ENCODE data around the gene ASS1. TPM values are rescaled to one million over a fixed set of nuclear protein-coding genes. Genes with fewer than 3 reads are reported as not detected.

Gene ASS1
- total RNA-seq, 1 experiment from 2014 or later, result 25.2 TPM

DNA sequence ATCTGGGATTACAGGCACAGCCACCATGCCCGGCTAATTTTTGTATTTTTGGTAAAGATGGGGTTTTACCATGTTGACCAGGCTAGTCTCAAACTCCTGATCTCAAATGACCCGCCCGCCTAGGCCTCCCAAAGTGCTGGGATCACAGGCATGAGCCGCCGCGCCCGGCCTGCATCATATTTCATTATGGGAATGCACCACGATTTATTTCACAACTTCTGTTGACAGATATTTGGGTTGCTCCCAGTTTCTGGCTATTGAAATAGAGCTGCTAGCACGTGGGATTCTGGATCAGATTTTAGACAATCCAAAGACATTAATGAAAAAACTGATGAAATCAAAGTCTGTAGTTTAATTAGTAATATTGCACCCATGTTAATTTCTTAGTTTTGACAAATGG, 86.2 kb downstream of the ASS1 start:
- Histone ChIP-seq H3K4me3 (no peak overlapping the region), H3K27me3 (replicated peaks) (peaks cover 11% of the 10 kb centered on the region), H3K9me3 (replicated peaks) (no peaks in the 10 kb centered on the region), H3K4me1 (replicated peaks) (no peaks in the 10 kb centered on the region), H3K27ac (no peak overlapping the region), H3K36me3 (no peaks in the 10 kb centered on the region)
- DNase-seq (ENCODE audit: low read depth in 1 of 2, low spot score in 2 of 2), result no peak

DNA sequence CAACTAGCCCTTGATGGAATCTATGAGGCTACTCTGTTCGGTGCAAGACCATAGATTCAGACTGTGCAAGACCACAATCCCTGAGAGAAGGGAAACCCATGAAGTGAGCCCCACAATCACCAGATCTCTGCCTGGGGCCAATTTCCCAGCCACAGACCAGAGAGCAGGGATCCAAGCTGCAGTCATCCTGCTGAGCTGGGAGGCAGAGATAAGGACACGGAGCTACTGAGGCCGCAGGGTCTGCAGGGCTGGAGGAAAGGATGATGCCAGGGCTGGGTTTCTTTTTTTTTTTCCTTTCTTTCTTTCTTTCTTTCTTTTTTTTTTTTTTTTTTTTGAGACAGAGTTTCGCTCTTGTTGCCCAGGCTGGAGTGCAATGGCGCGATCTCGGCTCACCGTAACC, 86.9 kb downstream of the ASS1 start:
- H3K4me1 ChIP-seq (replicated peaks), result no peaks in the 10 kb centered on the region
- H3K9me3 ChIP-seq (replicated peaks), result no peaks in the 10 kb centered on the region
- no peak for DNase-seq (ENCODE audit: low read depth in 1 of 2, low spot score in 2 of 2)
- H3K27ac ChIP-seq, result no peak overlapping the region
- H3K36me3 ChIP-seq, result no peaks in the 10 kb centered on the region
- H3K4me3 ChIP-seq, result no peak overlapping the region
- H3K27me3 ChIP-seq (replicated peaks), result peaks cover 13% of the 10 kb centered on the region

DNA sequence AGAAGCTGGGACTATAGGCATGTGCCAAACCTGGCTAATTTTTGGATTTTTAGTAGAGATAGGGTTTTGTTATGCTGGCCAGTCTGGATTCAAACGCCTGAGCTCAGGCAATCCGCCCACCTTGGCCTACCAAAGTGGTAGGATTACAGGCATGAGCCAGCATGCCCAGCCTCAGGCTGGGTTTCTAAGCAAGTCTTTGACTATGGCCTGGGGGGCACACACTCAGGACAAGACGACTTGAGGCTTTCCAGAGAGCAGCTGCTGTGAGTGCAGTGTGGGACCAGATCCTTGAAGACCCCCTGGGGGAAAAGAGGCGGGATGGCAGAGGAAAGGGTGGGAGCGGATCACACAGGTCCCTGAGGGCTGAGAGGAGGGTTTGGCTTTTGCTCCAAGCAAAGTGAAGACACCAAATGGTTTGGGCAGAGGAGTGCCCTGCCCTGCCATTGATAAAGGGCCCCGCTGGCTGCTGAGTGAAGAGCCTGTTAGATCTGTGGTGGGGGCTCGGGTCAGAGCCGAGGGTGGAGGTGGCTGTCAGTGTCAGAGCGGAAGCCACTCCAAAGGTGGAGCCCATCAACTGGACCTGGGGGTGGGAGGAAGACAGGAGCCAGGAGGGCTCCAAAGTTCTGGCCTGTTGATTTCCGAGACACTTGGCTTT, 87.8 kb downstream of the ASS1 start:
- H3K4me1 ChIP-seq (replicated peaks), result no peaks in the 10 kb centered on the region
- DNase-seq (ENCODE audit: low read depth in 1 of 2, low spot score in 2 of 2), result no peak
- no peak overlapping the region for H3K27ac ChIP-seq
- H3K27me3 ChIP-seq (replicated peaks), result peaks cover 19% of the 10 kb centered on the region
- H3K36me3 ChIP-seq, result no peaks in the 10 kb centered on the region
- no peaks in the 10 kb centered on the region for H3K9me3 ChIP-seq (replicated peaks)
- no peak overlapping the region for H3K4me3 ChIP-seq

DNA sequence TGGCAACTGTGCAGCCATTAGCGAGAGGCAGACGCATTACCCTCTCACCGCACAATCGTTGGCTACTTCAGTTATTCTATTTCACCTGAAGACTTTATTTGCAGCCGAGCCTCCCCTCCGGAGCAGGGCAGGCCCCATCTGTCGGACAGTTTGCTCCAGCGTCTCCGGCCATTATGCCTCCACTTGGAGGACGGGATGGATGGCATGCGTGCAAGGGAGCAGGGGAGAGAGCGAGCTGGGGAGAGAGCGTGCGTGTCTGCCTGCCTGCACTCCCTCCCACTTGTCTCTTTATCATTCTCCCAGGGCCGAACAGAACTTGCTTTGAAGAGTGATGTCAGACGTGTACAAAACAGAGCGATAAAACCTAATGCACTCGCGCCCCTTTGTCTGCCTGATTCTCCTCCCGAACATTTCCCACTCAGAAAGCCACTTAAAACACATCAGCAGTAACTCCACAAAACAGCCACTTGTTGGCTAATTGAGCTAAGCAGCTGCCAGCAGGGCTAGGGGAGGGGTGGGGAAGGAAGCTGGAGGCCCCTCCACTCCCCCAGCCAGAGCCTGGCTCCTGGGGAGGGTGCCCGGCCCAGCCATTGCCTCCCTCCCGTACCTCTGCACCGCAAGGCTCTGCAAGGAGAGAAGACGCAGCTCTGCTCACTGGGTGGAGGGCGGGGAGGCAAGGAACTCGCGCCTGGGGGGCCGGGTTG, 91.2 kb downstream of the ASS1 start:
- no peak overlapping the region for H3K4me3 ChIP-seq
- no peak overlapping the region for H3K27ac ChIP-seq
- H3K27me3 ChIP-seq (replicated peaks), result peaks cover 30% of the 10 kb centered on the region
- no peak for DNase-seq (ENCODE audit: low read depth in 1 of 2, low spot score in 2 of 2)
- H3K4me1 ChIP-seq (replicated peaks), result no peaks in the 10 kb centered on the region
- H3K9me3 ChIP-seq (replicated peaks), result no peaks in the 10 kb centered on the region
- H3K36me3 ChIP-seq, result no peaks in the 10 kb centered on the region

DNA sequence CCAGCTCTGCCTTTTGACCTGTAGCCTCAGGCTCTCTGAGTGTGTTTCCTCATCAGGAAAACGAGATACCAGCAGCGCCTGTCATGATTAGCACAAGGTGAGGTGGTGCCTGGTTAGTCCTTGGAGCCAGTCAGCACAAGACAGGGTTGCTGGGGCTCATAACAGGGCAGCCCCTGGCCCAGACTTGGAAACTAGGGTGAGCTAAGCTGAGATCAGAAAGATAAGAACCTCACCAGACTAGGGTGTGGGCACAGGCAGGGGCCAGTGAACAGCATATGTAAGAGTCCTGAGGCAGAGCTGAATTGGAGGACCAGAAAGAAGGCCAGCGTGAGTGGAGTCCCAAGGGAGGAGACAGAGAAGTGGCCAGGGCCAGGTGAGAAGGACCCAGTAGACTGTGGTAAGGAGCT, 91.9 kb downstream of the ASS1 start:
- no peaks in the 10 kb centered on the region for H3K9me3 ChIP-seq (replicated peaks)
- H3K27me3 ChIP-seq (replicated peaks), result peaks cover 26% of the 10 kb centered on the region
- DNase-seq (ENCODE audit: low read depth in 1 of 2, low spot score in 2 of 2), result no peak
- no peak overlapping the region for H3K4me3 ChIP-seq
- H3K27ac ChIP-seq, result no peak overlapping the region
- no peaks in the 10 kb centered on the region for H3K4me1 ChIP-seq (replicated peaks)
- no peaks in the 10 kb centered on the region for H3K36me3 ChIP-seq

DNA sequence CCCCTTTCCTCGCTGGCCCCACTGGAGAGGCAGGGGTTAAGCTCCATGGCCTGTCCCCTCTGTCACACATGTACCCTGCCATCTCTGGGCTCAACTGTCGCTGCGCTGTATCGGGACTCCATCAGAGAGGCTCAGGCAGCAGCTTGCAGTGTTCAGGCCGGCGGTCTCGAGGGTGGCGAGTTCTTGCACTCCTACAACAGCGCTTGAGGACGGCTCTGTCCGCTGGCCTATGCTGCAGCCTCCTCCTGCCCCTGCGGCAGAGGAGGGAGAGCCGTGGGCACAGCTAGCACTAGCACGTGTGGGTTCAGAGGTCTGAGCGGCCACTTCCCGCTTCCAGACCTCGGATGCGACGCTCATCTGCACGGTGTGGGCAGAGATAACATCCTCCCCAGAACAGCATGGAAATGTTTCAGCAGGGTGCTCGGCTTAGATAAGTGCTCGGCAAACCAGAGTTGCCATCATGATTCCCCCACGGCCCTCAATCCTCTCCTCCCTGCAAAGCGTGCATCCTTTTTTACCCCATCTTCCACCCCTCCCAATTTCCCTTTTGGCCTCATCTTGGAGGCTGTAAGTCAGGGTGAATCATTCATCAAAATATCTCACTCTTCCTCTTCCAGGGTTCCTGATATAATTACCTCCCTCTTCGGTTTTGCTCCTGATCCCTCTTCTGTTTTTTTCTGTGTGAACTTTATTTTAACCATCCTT, 92.7 kb downstream of the ASS1 start:
- Histone ChIP-seq H3K27me3 (replicated peaks) (peaks cover 26% of the 10 kb centered on the region), H3K4me1 (replicated peaks) (no peaks in the 10 kb centered on the region), H3K27ac (no peak overlapping the region), H3K9me3 (replicated peaks) (no peaks in the 10 kb centered on the region), H3K4me3 (no peak overlapping the region), H3K36me3 (no peaks in the 10 kb centered on the region)
- DNase-seq (ENCODE audit: low read depth in 1 of 2, low spot score in 2 of 2), result no peak

DNA sequence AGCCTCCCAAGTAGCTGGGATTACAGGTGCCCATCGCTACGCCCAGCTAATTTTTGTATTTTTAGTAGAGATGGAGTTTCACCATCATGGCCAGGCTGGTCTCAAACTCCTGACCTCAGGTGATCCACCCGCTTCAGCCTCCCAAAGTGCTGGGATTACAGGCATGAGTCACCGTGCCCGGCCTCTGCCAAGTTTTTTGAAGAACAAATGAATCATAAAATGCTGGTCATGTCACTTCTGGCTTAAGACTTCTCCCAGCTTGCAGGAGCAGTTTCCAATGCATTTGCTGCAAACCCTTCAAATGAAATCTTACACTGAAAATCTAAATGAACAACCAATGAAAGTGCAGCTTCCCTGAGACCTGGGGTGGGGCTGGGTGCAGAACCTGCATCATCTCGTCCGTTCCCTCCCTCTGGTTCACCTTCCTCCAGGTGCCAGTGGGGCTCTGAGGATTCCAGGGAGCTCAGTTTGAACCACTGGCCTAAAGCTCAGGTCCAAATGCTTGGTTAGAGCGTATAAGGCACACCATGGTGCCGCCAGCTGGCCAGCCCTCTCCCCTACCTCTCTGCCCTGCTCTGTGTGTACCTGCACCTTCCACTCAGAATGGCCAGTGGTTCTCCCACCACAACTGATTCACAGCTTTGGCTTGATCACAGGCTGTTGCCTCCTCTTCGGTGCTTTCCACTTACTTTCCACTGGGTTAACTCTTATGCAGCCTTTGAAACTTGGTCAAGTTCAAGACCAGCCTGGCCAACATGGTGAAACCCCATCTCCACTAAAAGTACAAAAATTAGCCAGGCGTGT, 94.9 kb downstream of the ASS1 start:
- no peaks in the 10 kb centered on the region for H3K9me3 ChIP-seq (replicated peaks)
- DNase-seq (ENCODE audit: low read depth in 1 of 2, low spot score in 2 of 2), result no peak
- H3K36me3 ChIP-seq, result no peaks in the 10 kb centered on the region
- H3K27me3 ChIP-seq (replicated peaks), result peaks cover 26% of the 10 kb centered on the region
- no peaks in the 10 kb centered on the region for H3K4me1 ChIP-seq (replicated peaks)
- H3K27ac ChIP-seq, result no peak overlapping the region
- no peak overlapping the region for H3K4me3 ChIP-seq

DNA sequence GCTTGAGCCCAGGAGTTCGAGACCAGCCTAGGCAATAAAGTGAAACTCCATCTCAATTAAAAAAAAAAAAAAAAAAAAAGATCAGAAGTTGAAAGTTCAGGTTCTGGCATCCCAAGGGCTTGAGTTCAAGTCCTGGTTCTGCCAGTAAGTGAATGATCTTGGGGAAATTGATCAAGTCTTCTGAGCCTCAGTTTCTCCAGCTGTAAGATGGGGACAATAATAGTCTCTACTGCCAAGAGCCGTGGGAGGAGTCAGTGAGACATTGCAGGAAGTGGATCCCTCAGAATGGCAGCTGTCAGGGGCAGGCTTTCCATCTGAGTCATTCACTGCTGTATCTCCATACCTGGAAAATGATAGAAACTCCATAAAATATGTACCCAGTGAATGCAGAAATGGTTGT, 96.8 kb downstream of the ASS1 start:
- Histone ChIP-seq H3K27me3 (replicated peaks) (peaks cover 22% of the 10 kb centered on the region; the same call in 1 of the 2 replicates), H3K4me1 (replicated peaks) (no peaks in the 10 kb centered on the region), H3K4me3 (no peak overlapping the region), H3K27ac (no peak overlapping the region), H3K36me3 (no peaks in the 10 kb centered on the region), H3K9me3 (replicated peaks) (no peaks in the 10 kb centered on the region)
- no peak for DNase-seq (ENCODE audit: low read depth in 1 of 2, low spot score in 2 of 2)

DNA sequence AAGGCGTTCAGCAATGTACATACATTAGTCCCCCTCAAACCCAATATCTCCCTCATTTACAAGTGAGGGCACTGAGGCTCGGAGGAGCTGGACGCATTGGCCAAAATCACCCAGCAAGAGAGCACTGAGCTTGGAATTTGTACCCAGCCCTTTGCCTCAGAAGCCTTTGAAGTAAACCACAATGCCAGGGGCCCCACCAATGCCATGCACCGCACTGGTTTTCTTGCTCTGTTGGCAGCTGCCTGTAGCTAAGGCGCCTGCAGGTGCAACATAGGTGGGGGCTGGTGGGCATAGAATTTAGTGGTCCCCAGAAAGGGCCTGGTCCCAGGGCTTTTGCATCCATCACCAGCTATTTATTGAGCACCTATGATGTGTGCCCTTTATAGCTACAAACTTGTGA, 97.3 kb downstream of the ASS1 start:
- H3K9me3 ChIP-seq (replicated peaks), result no peaks in the 10 kb centered on the region
- DNase-seq (ENCODE audit: low read depth in 1 of 2, low spot score in 2 of 2), result no peak
- no peak overlapping the region for H3K27ac ChIP-seq
- H3K36me3 ChIP-seq, result no peaks in the 10 kb centered on the region
- H3K27me3 ChIP-seq (replicated peaks), result peaks cover 20% of the 10 kb centered on the region; the same call in 1 of the 2 replicates
- no peaks in the 10 kb centered on the region for H3K4me1 ChIP-seq (replicated peaks)
- H3K4me3 ChIP-seq, result no peak overlapping the region

DNA sequence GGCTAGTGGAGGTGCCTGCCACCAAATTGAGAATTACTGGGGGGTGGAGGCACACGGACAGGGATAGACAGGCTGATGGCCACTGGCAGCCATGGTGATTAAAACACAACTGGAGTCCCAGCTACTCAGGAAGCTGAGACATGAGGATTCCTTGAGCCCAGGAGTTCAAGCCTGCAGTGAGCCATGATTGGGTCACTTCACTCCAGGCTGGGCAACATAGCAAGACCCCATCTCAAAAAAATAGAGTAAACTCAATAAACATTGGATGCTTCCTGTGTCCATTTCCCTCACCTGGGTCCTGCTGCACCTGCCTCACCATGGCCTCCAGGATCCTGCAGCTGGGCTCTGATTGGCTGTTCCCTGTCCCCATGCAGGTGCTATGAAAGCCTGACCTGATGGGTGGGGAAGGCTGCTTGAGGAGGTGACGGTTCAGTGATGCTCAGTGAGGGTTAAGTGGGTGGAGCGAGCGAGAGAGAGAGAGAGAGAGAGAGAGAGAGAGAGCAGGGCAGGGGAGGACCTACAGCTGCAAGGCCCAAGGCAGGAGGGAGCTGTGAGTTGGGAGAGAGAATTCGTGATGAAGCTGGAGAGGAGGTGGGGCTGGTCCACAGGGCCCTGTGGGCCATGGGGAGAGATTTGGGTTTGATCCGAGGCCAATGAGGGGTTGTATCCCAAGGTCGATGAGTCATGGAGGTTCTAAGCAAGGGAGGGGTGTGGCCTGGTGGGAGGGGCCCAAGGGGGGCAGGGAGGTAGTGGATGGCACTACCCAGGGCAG, 97.9 kb downstream of the ASS1 start:
- H3K9me3 ChIP-seq (replicated peaks), result no peaks in the 10 kb centered on the region
- no peak overlapping the region for H3K27ac ChIP-seq

DNA sequence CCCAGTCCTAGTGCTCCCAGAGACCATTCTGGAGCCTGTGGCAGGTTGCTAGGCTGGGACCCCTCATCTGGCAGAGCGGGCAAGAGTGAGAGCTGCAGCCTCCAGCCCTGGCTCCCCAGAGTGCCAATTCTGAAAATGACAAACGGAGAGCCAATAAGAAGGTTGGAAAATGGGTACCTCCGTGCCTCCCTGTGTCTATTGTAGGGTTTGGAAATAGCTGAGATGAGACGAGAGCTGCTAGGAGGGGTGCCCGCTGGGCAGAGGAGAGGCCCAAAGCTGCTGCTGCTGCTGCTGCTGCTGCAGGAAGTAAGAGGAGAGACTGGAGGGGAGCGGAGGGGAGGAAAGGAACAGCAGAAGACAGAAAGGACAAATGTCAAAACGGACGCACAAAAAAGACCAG, 98.6 kb downstream of the ASS1 start:
- Histone ChIP-seq H3K9me3 (replicated peaks) (no peaks in the 10 kb centered on the region), H3K4me3 (no peak overlapping the region), H3K4me1 (replicated peaks) (no peaks in the 10 kb centered on the region), H3K27ac (no peak overlapping the region), H3K36me3 (no peaks in the 10 kb centered on the region), H3K27me3 (replicated peaks) (peaks cover 9% of the 10 kb centered on the region; the same call in 1 of the 2 replicates)
- no peak for DNase-seq (ENCODE audit: low read depth in 1 of 2, low spot score in 2 of 2)

More for the DNA sequence above, 97.9 kb downstream of the ASS1 start:
- H3K4me1 ChIP-seq (replicated peaks), result no peaks in the 10 kb centered on the region
- H3K36me3 ChIP-seq, result no peaks in the 10 kb centered on the region
- peaks cover 14% of the 10 kb centered on the region; the same call in 1 of the 2 replicates for H3K27me3 ChIP-seq (replicated peaks)
- H3K4me3 ChIP-seq, result no peak overlapping the region
- no peak for DNase-seq (ENCODE audit: low read depth in 1 of 2, low spot score in 2 of 2)

DNA sequence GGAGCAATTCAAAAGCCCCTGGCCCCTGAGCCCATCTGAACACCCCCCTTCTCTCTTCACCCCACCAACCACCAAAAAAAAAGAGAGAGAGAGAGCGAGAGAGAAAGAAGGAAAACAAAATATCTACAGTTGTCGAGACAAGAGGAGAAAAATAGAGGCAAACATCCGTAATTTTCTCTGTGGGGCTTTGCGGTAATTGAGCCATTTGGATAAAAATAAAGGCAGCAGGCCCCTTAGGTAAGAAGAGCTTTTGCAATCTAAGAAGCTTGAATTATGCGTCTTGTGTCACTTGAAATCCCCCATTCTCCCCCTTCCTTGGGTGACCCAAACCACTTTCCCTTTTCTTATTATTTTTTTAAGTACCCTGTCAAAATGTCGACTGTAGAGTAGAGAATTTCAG, 99.1 kb downstream of the ASS1 start:
- DNase-seq (ENCODE audit: low read depth in 1 of 2, low spot score in 2 of 2), result no peak
- Histone ChIP-seq H3K4me3 (no peak overlapping the region), H3K27ac (no peak overlapping the region), H3K9me3 (replicated peaks) (no peaks in the 10 kb centered on the region), H3K4me1 (replicated peaks) (no peaks in the 10 kb centered on the region), H3K36me3 (no peaks in the 10 kb centered on the region), H3K27me3 (replicated peaks) (peaks cover 6% of the 10 kb centered on the region; the same call in 1 of the 2 replicates)

DNA sequence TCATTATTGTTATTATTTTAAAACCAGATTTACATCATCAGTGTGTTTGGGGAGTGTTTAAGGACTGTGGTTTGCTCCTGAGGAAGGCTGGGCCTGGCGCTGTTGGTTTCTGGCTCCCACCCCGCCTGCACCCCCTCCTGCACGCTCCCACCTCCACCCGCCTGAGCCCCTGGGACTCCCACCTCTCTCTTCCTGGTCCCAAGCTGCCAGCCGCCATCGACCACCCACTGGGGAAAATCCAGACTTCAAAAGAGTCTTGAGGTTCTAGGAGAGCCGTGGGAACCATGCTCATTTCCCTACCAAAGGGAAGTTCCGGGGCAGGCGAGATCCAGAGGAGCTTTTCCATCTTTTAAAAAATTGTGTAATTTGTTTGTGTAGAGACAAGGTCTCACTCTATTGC, 99.6 kb downstream of the ASS1 start:
- Histone ChIP-seq H3K9me3 (replicated peaks) (no peaks in the 10 kb centered on the region; the same call in 1 of the 2 replicates), H3K4me3 (no peak overlapping the region), H3K36me3 (no peaks in the 10 kb centered on the region), H3K27me3 (replicated peaks) (peaks cover 4% of the 10 kb centered on the region; the same call in 1 of the 2 replicates), H3K4me1 (replicated peaks) (no peaks in the 10 kb centered on the region), H3K27ac (no peak overlapping the region)
- no peak for DNase-seq (ENCODE audit: low read depth in 1 of 2, low spot score in 2 of 2)

Measured in SJSA1 (cell line).